ENCODE measurements around the gene STK11IP.

DNA sequence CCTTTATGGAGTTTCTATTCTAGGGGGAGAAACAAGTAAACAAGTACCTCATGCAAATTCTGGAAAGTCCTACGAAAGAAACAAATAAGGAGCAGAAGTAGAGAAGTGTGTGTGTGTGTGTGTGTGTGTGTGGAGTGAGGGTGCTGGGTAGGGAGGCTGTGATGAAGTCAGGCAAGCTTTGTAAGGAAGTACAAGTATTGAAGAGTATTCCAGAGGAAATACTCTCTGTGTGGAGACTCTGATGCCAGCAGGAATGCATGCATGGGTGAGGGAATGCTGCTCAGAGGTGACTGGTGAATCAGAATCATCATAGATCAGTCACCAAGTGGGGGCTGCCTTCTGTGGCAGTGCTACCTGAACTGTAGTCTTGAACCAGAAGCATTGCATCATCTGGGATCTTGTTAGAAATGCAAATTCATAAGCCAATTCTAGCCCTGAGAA lies 64.3 kb downstream of the STK11IP start:
- TF ChIP-seq, protein P1, sequence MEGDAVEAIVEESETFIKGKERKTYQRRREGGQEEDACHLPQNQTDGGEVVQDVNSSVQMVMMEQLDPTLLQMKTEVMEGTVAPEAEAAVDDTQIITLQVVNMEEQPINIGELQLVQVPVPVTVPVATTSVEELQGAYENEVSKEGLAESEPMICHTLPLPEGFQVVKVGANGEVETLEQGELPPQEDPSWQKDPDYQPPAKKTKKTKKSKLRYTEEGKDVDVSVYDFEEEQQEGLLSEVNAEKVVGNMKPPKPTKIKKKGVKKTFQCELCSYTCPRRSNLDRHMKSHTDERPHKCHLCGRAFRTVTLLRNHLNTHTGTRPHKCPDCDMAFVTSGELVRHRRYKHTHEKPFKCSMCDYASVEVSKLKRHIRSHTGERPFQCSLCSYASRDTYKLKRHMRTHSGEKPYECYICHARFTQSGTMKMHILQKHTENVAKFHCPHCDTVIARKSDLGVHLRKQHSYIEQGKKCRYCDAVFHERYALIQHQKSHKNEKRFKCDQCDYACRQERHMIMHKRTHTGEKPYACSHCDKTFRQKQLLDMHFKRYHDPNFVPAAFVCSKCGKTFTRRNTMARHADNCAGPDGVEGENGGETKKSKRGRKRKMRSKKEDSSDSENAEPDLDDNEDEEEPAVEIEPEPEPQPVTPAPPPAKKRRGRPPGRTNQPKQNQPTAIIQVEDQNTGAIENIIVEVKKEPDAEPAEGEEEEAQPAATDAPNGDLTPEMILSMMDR (IDR thresholded peaks at IDR 0.05) = no peak
- TF ChIP-seq POLR2A (IDR thresholded peaks at IDR 0.05) = no peak
